Keratinocyte (primary cell): ENCODE data around the gene KIF16B. TPM values are rescaled to one million over a fixed set of nuclear protein-coding genes. Genes with fewer than 3 reads are reported as not detected.

Experiments
- DNase-seq: peaks from one replicate; pipeline ENCODE4 v3.0.0-alpha.2; 2011; ENCODE audit warnings: low read depth, missing footprints, low spot score
- FAIRE-seq: peaks from 2 replicates; lab custom pipeline; 2011; peaks lifted over from hg19 to GRCh38; lab: Jason Lieb, UNC
- H2AFZ ChIP-seq: 2 replicates; pipeline ENCODE4 v1.6.0; 2012; ENCODE audit warnings: low read length, control low read depth, inconsistent platforms; ENCODE audit not compliant: control insufficient read depth
- H3K27ac ChIP-seq: 2 replicates; pipeline ENCODE4 v1.5.1; 2011; ENCODE audit warnings: low read length; ENCODE audit not compliant: control insufficient read depth, insufficient read depth
- H3K27me3 ChIP-seq: 3 replicates; pipeline ENCODE4 v1.6.0; 2011; ENCODE audit warnings: low read length; ENCODE audit not compliant: control insufficient read depth, insufficient read depth; ENCODE audit errors: extremely low read depth
- H3K36me3 ChIP-seq, 2 experiments: 2 replicates in 1 of 2; 3 replicates in 1 of 2; pipeline ENCODE4 v1.5.1; 2011; ENCODE audit warnings: low read length in 2 of 2, mild to moderate bottlenecking in 1 of 2; ENCODE audit not compliant: control insufficient read depth in 2 of 2, insufficient read depth in 2 of 2; ENCODE audit errors: extremely low read depth in 1 of 2
- H3K4me1 ChIP-seq: 3 replicates; pipeline ENCODE4 v1.5.1; 2011; ENCODE audit warnings: low read length; ENCODE audit not compliant: control insufficient read depth, insufficient read depth; ENCODE audit errors: extremely low read depth
- H3K4me2 ChIP-seq: 3 replicates; pipeline ENCODE4 v1.6.0; 2011; ENCODE audit warnings: low read depth, low read length; ENCODE audit not compliant: control insufficient read depth, insufficient read depth; ENCODE audit errors: extremely low read depth
- H3K4me3 ChIP-seq, 3 experiments: fragments of 200-600 bp in 1 of 3; sonication (generic) in 1 of 3; 2 replicates in 2 of 3; 3 replicates in 1 of 3; pipeline ENCODE4 v1.5.1; 2011 to 2016; ENCODE audit warnings: low read length in 3 of 3, mild to moderate bottlenecking in 3 of 3, control low read depth in 2 of 3, inconsistent platforms in 1 of 3, low read depth in 1 of 3, mixed read lengths in 1 of 3, mixed run types in 1 of 3, moderate library complexity in 1 of 3; ENCODE audit not compliant: control insufficient read depth in 2 of 3, insufficient read depth in 2 of 3; ENCODE audit errors: extremely low read depth in 1 of 3
- H3K79me2 ChIP-seq: 2 replicates; pipeline ENCODE4 v1.6.0; 2012; ENCODE audit warnings: low read length; ENCODE audit not compliant: control insufficient read depth, insufficient read depth
- H3K9ac ChIP-seq: 3 replicates; pipeline ENCODE4 v1.6.0; 2011; ENCODE audit warnings: low read length; ENCODE audit not compliant: control insufficient read depth, insufficient read depth; ENCODE audit errors: extremely low read depth
- H3K9me1 ChIP-seq: 3 replicates; pipeline ENCODE4 v1.6.0; 2011; ENCODE audit warnings: low read length; ENCODE audit not compliant: control insufficient read depth, insufficient read depth; ENCODE audit errors: extremely low read depth
- H3K9me3 ChIP-seq: 2 replicates; pipeline ENCODE4 v1.5.1; 2012; ENCODE audit warnings: low read depth, low read length; ENCODE audit not compliant: control insufficient read depth
- H4K20me1 ChIP-seq: 3 replicates; pipeline ENCODE4 v1.6.0; 2011; ENCODE audit warnings: low read length; ENCODE audit not compliant: control insufficient read depth, insufficient read depth; ENCODE audit errors: extremely low read depth
- CTCF ChIP-seq, 3 experiments: IDR thresholded peaks in 1 of 3; conservative IDR thresholded peaks in 1 of 3; optimal IDR thresholded peaks in 1 of 3; 2 replicates in 2 of 3; 3 replicates in 1 of 3; pipeline versions ENCODE3 to v1.5.1; 2011; ENCODE audit warnings: low read length in 3 of 3, mild to moderate bottlenecking in 3 of 3, moderate library complexity in 2 of 3, control low read depth in 1 of 3, inconsistent platforms in 1 of 3; ENCODE audit not compliant: insufficient read depth in 2 of 3; ENCODE audit errors: extremely low read depth in 1 of 3
- EZH2 ChIP-seq: IDR thresholded peaks from one replicate; pipeline ENCODE4 v1.6.1; 2012; ENCODE audit warnings: inconsistent platforms, mild to moderate bottlenecking, low read length, moderate library complexity
- dilution Hi-C: fragments of 300-500 bp; cut with MboI; formaldehyde crosslinking; loops from one replicate; pipeline ENCODE4 v1.7.0; 2020; ENCODE audit warnings: low sequenced_read_pairs; ENCODE audit not compliant: extremely low pct_ligation_motif_present
- polyA plus RNA-seq, 5 experiments: library from polyadenylated mRNA; depleted of rRNA in 3 of 5; stranded (reverse) in 3 of 5; stranded (forward) in 1 of 5; unstranded in 1 of 5; fragments of >200 nt; gene quantifications; 1 replicate in 1 of 5; 2 replicates in 3 of 5; 3 replicates in 1 of 5; pipeline versions ENCODE4 v1.2.1 to v1.2.3, GENCODE V29; 2011 to 2012; ENCODE audit warnings: missing spikeins in 2 of 5, low read depth in 1 of 5, low replicate concordance in 1 of 5

The KIF16B gene
- polyA plus RNA-seq, 1 donor (not counting 4 experiments of a cell fraction or from before 2014, with no cell fraction given), result 16.1 TPM

GRCh38 chr20:16475225-16475624 lies 98.0 kb downstream of the KIF16B start:
- FAIRE-seq (no peak), DNase-seq (no peak)
- Histone ChIP-seq H3K4me1 (peaks cover 11% of the 10 kb centered on the region), H3K9me3 (no peaks in the 10 kb centered on the region), H2AFZ (no peak overlapping the region), H3K36me3 (peaks cover 0 to 5% of the 10 kb centered on the region in 2 experiments), H3K9me1 (no peaks in the 10 kb centered on the region), H3K27me3 (no peaks in the 10 kb centered on the region), H4K20me1 (no peaks in the 10 kb centered on the region), H3K4me2 (no peak overlapping the region), H3K9ac (no peak overlapping the region), H3K4me3 (no peak overlapping the region), H3K79me2 (no peaks in the 10 kb centered on the region), H3K27ac (no peak overlapping the region)
- dilution Hi-C loops, result no loop called here
- TF ChIP-seq EZH2 (no peak), CTCF (optimal IDR thresholded peaks at IDR 0.05 in 1 of 3, IDR thresholded peaks at IDR 0.05 in 1 of 3, conservative IDR thresholded peaks at IDR 0.05 in 1 of 3; ENCODE audit: extremely low read depth in 1 of 3, insufficient read depth in 2 of 3, low read length in 3 of 3) (no peak)

GRCh38 chr20:16474363-16474762 lies 98.9 kb downstream of the KIF16B start:
- H3K9me3 ChIP-seq, result no peaks in the 10 kb centered on the region

More at GRCh38 chr20:16474363-16474762, 98.9 kb downstream of the KIF16B start:
- DNase-seq (no peak), FAIRE-seq (no peak)
- peaks cover 0 to 2% of the 10 kb centered on the region in 2 experiments for H3K36me3 ChIP-seq
- H3K4me3 ChIP-seq, result no peak overlapping the region
- no peaks in the 10 kb centered on the region for H3K27me3 ChIP-seq
- H3K4me1 ChIP-seq, result peaks cover 11% of the 10 kb centered on the region
- TF ChIP-seq EZH2 (no peak), CTCF (optimal IDR thresholded peaks at IDR 0.05 in 1 of 3, IDR thresholded peaks at IDR 0.05 in 1 of 3, conservative IDR thresholded peaks at IDR 0.05 in 1 of 3; ENCODE audit: extremely low read depth in 1 of 3, insufficient read depth in 2 of 3, low read length in 3 of 3) (no peak)
- H3K9ac ChIP-seq, result no peak overlapping the region
- H2AFZ ChIP-seq, result no peak overlapping the region
- H4K20me1 ChIP-seq, result no peaks in the 10 kb centered on the region
- no peaks in the 10 kb centered on the region for H3K79me2 ChIP-seq
- dilution Hi-C loops, result no loop called here
- H3K27ac ChIP-seq, result no peak overlapping the region
- H3K4me2 ChIP-seq, result no peak overlapping the region
- no peaks in the 10 kb centered on the region for H3K9me1 ChIP-seq
